ENCODE results near the gene MED4. TPM values are rescaled to one million over a fixed set of nuclear protein-coding genes. Genes with fewer than 3 reads are reported as not detected.

Gene MED4
- total RNA-seq = 23.5 and 36.8 TPM in 2 replicates

GRCh38 chr13:48094781-48095502 lies at the start of gene MED4:
Gene MED4 (minus strand): TSS chr13:48095104. CDS start chr13:48095078, 26 bp downstream.

DNA sequence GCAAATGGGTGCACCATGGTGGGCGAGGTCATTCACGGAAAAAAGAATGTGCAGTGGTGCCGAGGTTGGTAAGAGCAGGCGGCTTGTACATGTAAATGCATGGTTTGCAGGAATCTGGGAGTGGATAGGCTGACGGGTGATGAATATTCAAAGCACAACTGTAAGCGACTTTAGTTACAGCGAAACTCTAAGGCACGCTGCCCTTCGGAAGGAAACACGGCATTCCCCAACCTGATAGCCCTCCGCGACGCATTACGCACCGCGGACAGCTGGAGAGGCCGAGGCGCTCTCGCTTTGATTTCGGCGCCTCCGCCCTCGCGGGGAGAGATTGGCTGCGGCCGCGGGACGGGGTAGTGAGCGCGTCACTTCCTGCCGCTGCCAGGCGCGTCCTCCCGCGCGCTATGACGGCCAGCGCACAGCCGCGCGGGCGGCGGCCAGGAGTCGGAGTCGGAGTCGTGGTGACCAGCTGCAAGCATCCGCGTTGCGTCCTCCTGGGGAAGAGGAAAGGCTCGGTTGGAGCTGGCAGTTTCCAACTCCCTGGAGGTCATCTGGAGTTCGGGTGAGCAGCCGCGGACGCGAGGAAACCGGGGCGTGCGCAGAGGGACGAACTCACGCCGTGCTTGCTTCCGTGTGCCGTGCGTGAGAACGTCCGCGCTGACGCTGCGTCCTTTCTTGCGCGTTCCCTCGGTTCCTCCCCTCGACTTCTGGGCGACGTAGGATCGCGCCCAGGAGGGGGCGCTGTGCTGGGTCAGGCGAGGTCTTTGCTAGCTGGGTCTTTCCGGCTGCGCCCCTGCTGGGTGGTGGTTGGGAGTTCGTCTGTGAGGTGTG lies 57.3 kb downstream of the MED4 start, which contains the start of gene NUDT15:
Gene NUDT15, plus strand, starts transcription at position 381 of the 828 bp plus-strand sequence. Its CDS starts 21 bp downstream, at position 402.

Other genes with a start within 250 kb of the MED4 start
- gene SUCLA2, start 93.8 kb downstream of the MED4 start, total RNA-seq = 48.1 and 69.4 TPM in 2 replicates
- 12.7 and 29.2 TPM in 2 replicates for gene NUDT15, start 57.4 kb downstream of the MED4 start, total RNA-seq
- gene ITM2B, start 138.1 kb upstream of the MED4 start, total RNA-seq = 170 and 178 TPM in 2 replicates
- gene RB1, start 208.6 kb upstream of the MED4 start, total RNA-seq = 19.2 and 29.1 TPM in 2 replicates

Measured in smooth muscle cell of trachea (primary cell).